ENCODE measurements around the gene AAR2.

Gene AAR2

DNA sequence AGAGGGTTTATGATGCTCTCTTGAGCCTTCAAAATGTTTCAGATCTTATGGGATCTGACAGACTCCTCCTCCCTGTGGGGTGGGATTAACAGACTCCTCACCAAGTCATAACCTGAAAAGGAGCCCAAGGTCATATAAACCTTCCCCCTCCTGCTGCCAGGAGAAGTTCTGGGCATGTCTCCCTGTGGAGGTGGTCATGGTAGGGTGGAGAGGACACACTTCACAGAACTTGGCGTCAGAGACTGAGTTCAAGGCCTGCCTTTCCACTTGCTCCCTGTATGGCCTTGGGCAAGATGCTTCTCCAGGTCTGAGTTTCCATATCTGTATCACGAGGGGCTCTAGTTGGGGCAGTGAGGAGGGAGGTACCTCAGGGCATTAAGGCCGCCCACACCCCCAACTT is 32.4 kb upstream of the AAR2 start:
- H3K27ac ChIP-seq (ENCODE audit: low read length), result no peak overlapping the region
- H4K20me1 ChIP-seq (ENCODE audit: insufficient read depth, low read length), result no peaks in the 10 kb centered on the region
- no peaks in the 10 kb centered on the region for H3K36me3 ChIP-seq (replicated peaks; ENCODE audit: low read depth, low read length)
- H3K4me2 ChIP-seq (ENCODE audit: low read length), result no peak overlapping the region
- H2AFZ ChIP-seq (ENCODE audit: low read depth, low read length), result no peak overlapping the region
- TF ChIP-seq, protein P1, sequence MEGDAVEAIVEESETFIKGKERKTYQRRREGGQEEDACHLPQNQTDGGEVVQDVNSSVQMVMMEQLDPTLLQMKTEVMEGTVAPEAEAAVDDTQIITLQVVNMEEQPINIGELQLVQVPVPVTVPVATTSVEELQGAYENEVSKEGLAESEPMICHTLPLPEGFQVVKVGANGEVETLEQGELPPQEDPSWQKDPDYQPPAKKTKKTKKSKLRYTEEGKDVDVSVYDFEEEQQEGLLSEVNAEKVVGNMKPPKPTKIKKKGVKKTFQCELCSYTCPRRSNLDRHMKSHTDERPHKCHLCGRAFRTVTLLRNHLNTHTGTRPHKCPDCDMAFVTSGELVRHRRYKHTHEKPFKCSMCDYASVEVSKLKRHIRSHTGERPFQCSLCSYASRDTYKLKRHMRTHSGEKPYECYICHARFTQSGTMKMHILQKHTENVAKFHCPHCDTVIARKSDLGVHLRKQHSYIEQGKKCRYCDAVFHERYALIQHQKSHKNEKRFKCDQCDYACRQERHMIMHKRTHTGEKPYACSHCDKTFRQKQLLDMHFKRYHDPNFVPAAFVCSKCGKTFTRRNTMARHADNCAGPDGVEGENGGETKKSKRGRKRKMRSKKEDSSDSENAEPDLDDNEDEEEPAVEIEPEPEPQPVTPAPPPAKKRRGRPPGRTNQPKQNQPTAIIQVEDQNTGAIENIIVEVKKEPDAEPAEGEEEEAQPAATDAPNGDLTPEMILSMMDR (IDR thresholded peaks at IDR 0.05; ENCODE audit: low read depth, low read length), result no peak
- TF ChIP-seq EZH2phosphoT487 (IDR thresholded peaks at IDR 0.05; ENCODE audit: low read depth), result no peak
- H3K9ac ChIP-seq (ENCODE audit: low read length), result no peak overlapping the region
- H3K79me2 ChIP-seq (ENCODE audit: low read length), result no peaks in the 10 kb centered on the region
- H3K9me3 ChIP-seq (ENCODE audit: insufficient read depth, low read length), result no peaks in the 10 kb centered on the region
- no peaks in the 10 kb centered on the region for H3K27me3 ChIP-seq (ENCODE audit: low read depth, low read length)
- no peak overlapping the region for H3K4me3 ChIP-seq (ENCODE audit: low read length)
- peaks cover 11% of the 10 kb centered on the region; the same call in 1 of the 2 replicates for H3K4me1 ChIP-seq (ENCODE audit: low read length)

DNA sequence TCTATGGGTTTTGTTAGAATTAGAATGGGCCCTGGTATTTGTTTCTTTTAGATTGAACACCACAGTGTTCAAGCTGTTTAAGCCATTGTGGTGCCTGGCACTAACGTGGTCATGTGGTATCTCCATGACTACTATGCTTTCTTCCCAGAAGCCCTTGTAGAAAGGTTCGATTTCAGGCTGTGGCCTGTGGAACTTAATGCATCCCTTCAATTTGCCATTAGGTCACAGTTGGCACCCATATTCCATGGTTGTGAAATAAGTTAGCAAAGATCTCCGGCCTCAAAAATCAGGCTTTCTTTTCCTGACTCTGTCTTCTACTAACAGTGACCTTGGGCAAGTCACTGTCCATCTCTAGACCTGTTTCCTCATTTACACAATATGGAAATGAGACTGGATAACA is 31.3 kb upstream of the AAR2 start:
- Histone ChIP-seq H3K27me3 (ENCODE audit: low read depth, low read length) (no peaks in the 10 kb centered on the region), H3K9ac (ENCODE audit: low read length) (no peak overlapping the region), H4K20me1 (ENCODE audit: insufficient read depth, low read length) (no peaks in the 10 kb centered on the region), H3K9me3 (ENCODE audit: insufficient read depth, low read length) (no peaks in the 10 kb centered on the region), H2AFZ (ENCODE audit: low read depth, low read length) (no peak overlapping the region), H3K4me3 (ENCODE audit: low read length) (no peak overlapping the region), H3K4me1 (ENCODE audit: low read length) (peaks cover 6% of the 10 kb centered on the region; the same call in 1 of the 2 replicates), H3K4me2 (ENCODE audit: low read length) (no peak overlapping the region), H3K36me3 (replicated peaks; ENCODE audit: low read depth, low read length) (no peaks in the 10 kb centered on the region), H3K27ac (ENCODE audit: low read length) (no peak overlapping the region), H3K79me2 (ENCODE audit: low read length) (no peaks in the 10 kb centered on the region)
- TF ChIP-seq, protein P1 (IDR thresholded peaks at IDR 0.05; ENCODE audit: low read depth, low read length), result no peak
- no peak for TF ChIP-seq EZH2phosphoT487 (IDR thresholded peaks at IDR 0.05; ENCODE audit: low read depth)

DNA sequence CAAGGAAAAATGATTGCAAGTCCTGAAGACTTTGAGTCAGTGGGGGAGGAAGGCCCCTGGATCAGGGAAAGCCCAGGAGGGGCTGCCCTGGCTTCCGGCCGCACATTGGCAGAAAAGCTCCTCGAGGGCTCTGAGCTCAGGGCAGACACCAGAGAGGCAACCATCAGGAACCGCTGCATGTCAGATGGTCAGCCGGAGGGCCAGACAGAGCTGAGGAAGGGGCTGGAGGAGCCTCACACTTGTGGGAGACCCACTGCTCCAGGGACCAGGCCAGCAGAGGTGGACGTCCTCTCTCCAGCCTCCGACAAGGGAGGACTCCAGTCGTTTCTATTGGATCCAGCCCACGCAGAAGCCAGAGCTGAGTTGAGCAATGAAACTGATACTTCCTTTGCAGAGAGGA is 30.2 kb upstream of the AAR2 start:
- no peaks in the 10 kb centered on the region for H3K9me3 ChIP-seq (ENCODE audit: insufficient read depth, low read length)
- no peaks in the 10 kb centered on the region for H3K36me3 ChIP-seq (replicated peaks; ENCODE audit: low read depth, low read length)
- no peaks in the 10 kb centered on the region for H4K20me1 ChIP-seq (ENCODE audit: insufficient read depth, low read length)
- H2AFZ ChIP-seq (ENCODE audit: low read depth, low read length), result no peak overlapping the region
- H3K27me3 ChIP-seq (ENCODE audit: low read depth, low read length), result no peaks in the 10 kb centered on the region
- H3K4me3 ChIP-seq (ENCODE audit: low read length), result no peak overlapping the region
- no peak overlapping the region for H3K4me2 ChIP-seq (ENCODE audit: low read length)
- H3K79me2 ChIP-seq (ENCODE audit: low read length), result no peaks in the 10 kb centered on the region
- peaks cover 5% of the 10 kb centered on the region; the same call in 1 of the 2 replicates for H3K4me1 ChIP-seq (ENCODE audit: low read length)
- no peak overlapping the region for H3K27ac ChIP-seq (ENCODE audit: low read length)
- H3K9ac ChIP-seq (ENCODE audit: low read length), result no peak overlapping the region
- TF ChIP-seq EZH2phosphoT487 (IDR thresholded peaks at IDR 0.05; ENCODE audit: low read depth), result no peak
- TF ChIP-seq, protein P1 (IDR thresholded peaks at IDR 0.05; ENCODE audit: low read depth, low read length), result no peak

DNA sequence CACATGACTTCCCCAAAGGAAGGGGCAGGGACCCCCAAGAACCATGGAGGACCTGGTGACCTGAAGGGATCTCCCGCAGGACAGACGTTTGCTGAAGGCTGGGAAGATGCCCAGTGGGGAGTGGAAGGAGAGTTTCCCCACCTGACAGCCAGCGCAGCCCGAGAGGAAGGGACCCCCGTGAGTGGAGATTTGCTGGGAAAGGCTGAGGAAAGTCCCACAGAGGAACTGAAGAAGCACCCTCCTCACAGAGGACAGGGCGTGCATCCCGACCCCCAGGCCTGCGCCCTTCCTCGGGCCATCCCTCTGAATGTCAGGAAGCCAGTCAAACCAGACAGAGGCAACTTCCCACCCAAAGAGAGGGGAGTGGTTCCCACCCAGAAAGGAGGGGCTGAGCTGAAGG is 29.6 kb upstream of the AAR2 start:
- Histone ChIP-seq H3K4me1 (ENCODE audit: low read length) (peaks cover 5% of the 10 kb centered on the region; the same call in 1 of the 2 replicates), H4K20me1 (ENCODE audit: insufficient read depth, low read length) (no peaks in the 10 kb centered on the region), H3K27ac (ENCODE audit: low read length) (no peak overlapping the region), H3K9ac (ENCODE audit: low read length) (no peak overlapping the region), H3K4me2 (ENCODE audit: low read length) (no peak overlapping the region), H3K9me3 (ENCODE audit: insufficient read depth, low read length) (no peaks in the 10 kb centered on the region), H3K36me3 (replicated peaks; ENCODE audit: low read depth, low read length) (no peaks in the 10 kb centered on the region), H3K27me3 (ENCODE audit: low read depth, low read length) (no peaks in the 10 kb centered on the region), H3K4me3 (ENCODE audit: low read length) (no peak overlapping the region), H2AFZ (ENCODE audit: low read depth, low read length) (no peak overlapping the region), H3K79me2 (ENCODE audit: low read length) (no peaks in the 10 kb centered on the region)
- no peak for TF ChIP-seq EZH2phosphoT487 (IDR thresholded peaks at IDR 0.05; ENCODE audit: low read depth)
- TF ChIP-seq, protein P1 (IDR thresholded peaks at IDR 0.05; ENCODE audit: low read depth, low read length), result no peak
